OCI-LY3 (cell line): ENCODE measurements around the gene CA12.

ENCODE experiments used
- CTCF ChIP-seq: fragments of 200-600, 300-600 bp; sonication (generic); IDR thresholded peaks from 2 replicates; pipeline ENCODE4 v1.5.1; 2014; ENCODE audit warnings: antibody characterized with exemption, low read length, low read depth
- EZH2phosphoT487 ChIP-seq: fragments of 200-600 bp; shearing (Covaris generic); IDR thresholded peaks from 2 replicates; pipeline ENCODE4 v1.6.1; 2018; ENCODE audit warnings: antibody characterized with exemption, mixed run types, low read depth

- no peak for TF ChIP-seq CTCF
- TF ChIP-seq EZH2phosphoT487, result no peak
These were observed 2.7 kb downstream of the CA12 start for GRCh38 chr15:63378946-63379345.
